K562 (cell line): ENCODE measurements around the gene FILIP1. TPM values are rescaled to one million over a fixed set of nuclear protein-coding genes. Genes with fewer than 3 reads are reported as not detected.
A peak's percentile ranks its signal among the peaks of the same experiment; 100 is the strongest.

ENCODE experiments used
- CTCF ChIP-seq, 3 experiments: IDR thresholded peaks in 2 of 3; conservative IDR thresholded peaks in 1 of 3; 2 replicates each; pipeline ENCODE4 v1.5.1; 2011 to 2012; ENCODE audit warnings: low read length in 3 of 3, mild to moderate bottlenecking in 3 of 3, control low read depth in 2 of 3, improper control_type of control experiment in 1 of 3, inconsistent platforms in 1 of 3, low read depth in 1 of 3, mixed read lengths in 1 of 3, moderate library complexity in 1 of 3; ENCODE audit not compliant: insufficient read depth in 2 of 3
- REST ChIP-seq, 2 experiments: fragments of 450-650 bp; formaldehyde crosslinking in 1 of 2; IDR thresholded peaks; 2 replicates each; pipeline versions ENCODE4 v1.4.0 to v1.6.1; 2014 to 2020; ENCODE audit warnings: mild to moderate bottlenecking in 2 of 2, borderline replicate concordance in 1 of 2, low read depth in 1 of 2
- SRF ChIP-seq, 2 experiments: fragments of 250-450, 450-650 bp in 1 of 2; sonication (Bioruptor Pico) in 1 of 2; sonication (generic) in 1 of 2; formaldehyde crosslinking; IDR thresholded peaks; 2 replicates each; pipeline versions ENCODE4 v1.5.0 to v1.5.1; 2020 to 2022; ENCODE audit warnings: mild to moderate bottlenecking in 1 of 2, missing genetic modification reagents in 1 of 2
- polyA plus RNA-seq, 8 experiments: library from polyadenylated mRNA; depleted of rRNA in 4 of 8; stranded (reverse) in 5 of 8; unstranded in 3 of 8; fragments of >200 nt; fragmentation: Nextera tagmentation in 2 of 8; fragmentation: Illumina TruSeq in 1 of 8; extraction: Ambion mirVana in 2 of 8; extraction: Trizol in 1 of 8; gene quantifications; 2 replicates each; pipeline versions ENCODE4 v1.2.1 to v1.2.3, GENCODE V29; 2011 to 2014; ENCODE audit warnings: inconsistent platforms in 1 of 8, missing spikeins in 1 of 8
- total RNA-seq, 7 experiments: library from RNA; depleted of rRNA in 6 of 7; stranded (reverse); fragments of >200 nt in 6 of 7; fragmentation: Illumina TruSeq in 2 of 7; extraction: Trizol in 2 of 7; gene quantifications; 2 replicates each; pipeline versions ENCODE4 v1.2.1 to v1.2.3, GENCODE V29; 2011 to 2021; ENCODE audit warnings: low replicate concordance in 1 of 7
- TF ChIP-seq, protein P1 (sequence below): fragments of 450-650 bp; formaldehyde crosslinking; IDR thresholded peaks from 2 replicates; pipeline ENCODE4 v1.4.0; 2020; ENCODE audit warnings: mild to moderate bottlenecking, moderate library complexity
- TF ChIP-seq, protein P2 (sequence below), 2 experiments: fragments of 150-350 bp in 1 of 2; IDR thresholded peaks; 2 replicates each; pipeline ENCODE4 v1.6.1; 2012 to 2016; ENCODE audit warnings: low read depth in 2 of 2, low read length in 2 of 2, mild to moderate bottlenecking in 1 of 2, moderate library complexity in 1 of 2

FILIP1 gene
- total and polyA plus RNA-seq, 9 of the 15 experiments (the other 6 are each of a cell fraction or from before 2014, with no cell fraction given): 0.03 to 0.25 (median 0.10) TPM; not detected in 1

- TF ChIP-seq, protein P1, sequence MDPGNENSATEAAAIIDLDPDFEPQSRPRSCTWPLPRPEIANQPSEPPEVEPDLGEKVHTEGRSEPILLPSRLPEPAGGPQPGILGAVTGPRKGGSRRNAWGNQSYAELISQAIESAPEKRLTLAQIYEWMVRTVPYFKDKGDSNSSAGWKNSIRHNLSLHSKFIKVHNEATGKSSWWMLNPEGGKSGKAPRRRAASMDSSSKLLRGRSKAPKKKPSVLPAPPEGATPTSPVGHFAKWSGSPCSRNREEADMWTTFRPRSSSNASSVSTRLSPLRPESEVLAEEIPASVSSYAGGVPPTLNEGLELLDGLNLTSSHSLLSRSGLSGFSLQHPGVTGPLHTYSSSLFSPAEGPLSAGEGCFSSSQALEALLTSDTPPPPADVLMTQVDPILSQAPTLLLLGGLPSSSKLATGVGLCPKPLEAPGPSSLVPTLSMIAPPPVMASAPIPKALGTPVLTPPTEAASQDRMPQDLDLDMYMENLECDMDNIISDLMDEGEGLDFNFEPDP (CRISPR knock-in tag): no peak
- TF ChIP-seq REST (IDR thresholded peaks at IDR 0.05; ENCODE audit: borderline replicate concordance) (peak; percentile 59; the same call in 1 of the 2 replicates), REST (CRISPR knock-in tag; IDR thresholded peaks at IDR 0.05; ENCODE audit: low read depth) (no peak), SRF (CRISPR knock-in tag; IDR thresholded peaks at IDR 0.05) (no peak), CTCF (IDR thresholded peaks at IDR 0.05 in 2 of 3, conservative IDR thresholded peaks at IDR 0.05 in 1 of 3; ENCODE audit: insufficient read depth in 2 of 3, low read depth in 1 of 3, low read length in 3 of 3) (peak; percentile 48 to 76 (median 52); a peak in 5 of 6 replicates)
- TF ChIP-seq, protein P2, sequence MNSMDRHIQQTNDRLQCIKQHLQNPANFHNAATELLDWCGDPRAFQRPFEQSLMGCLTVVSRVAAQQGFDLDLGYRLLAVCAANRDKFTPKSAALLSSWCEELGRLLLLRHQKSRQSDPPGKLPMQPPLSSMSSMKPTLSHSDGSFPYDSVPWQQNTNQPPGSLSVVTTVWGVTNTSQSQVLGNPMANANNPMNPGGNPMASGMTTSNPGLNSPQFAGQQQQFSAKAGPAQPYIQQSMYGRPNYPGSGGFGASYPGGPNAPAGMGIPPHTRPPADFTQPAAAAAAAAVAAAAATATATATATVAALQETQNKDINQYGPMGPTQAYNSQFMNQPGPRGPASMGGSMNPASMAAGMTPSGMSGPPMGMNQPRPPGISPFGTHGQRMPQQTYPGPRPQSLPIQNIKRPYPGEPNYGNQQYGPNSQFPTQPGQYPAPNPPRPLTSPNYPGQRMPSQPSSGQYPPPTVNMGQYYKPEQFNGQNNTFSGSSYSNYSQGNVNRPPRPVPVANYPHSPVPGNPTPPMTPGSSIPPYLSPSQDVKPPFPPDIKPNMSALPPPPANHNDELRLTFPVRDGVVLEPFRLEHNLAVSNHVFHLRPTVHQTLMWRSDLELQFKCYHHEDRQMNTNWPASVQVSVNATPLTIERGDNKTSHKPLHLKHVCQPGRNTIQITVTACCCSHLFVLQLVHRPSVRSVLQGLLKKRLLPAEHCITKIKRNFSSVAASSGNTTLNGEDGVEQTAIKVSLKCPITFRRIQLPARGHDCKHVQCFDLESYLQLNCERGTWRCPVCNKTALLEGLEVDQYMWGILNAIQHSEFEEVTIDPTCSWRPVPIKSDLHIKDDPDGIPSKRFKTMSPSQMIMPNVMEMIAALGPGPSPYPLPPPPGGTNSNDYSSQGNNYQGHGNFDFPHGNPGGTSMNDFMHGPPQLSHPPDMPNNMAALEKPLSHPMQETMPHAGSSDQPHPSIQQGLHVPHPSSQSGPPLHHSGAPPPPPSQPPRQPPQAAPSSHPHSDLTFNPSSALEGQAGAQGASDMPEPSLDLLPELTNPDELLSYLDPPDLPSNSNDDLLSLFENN (IDR thresholded peaks at IDR 0.05; ENCODE audit: low read depth in 2 of 2, low read length in 2 of 2): no peak
Measured at GRCh38 chr6:75266716-75267291, 226.8 kb downstream of the FILIP1 start (continued).
